Muscle of leg (tissue), 11 donors: ENCODE measurements around the gene TSEN15. TPM values are rescaled to one million over a fixed set of nuclear protein-coding genes. Genes with fewer than 3 reads are reported as not detected.
A peak's percentile ranks its signal among the peaks of the same experiment; 100 is the strongest.

Experiments
- DNase-seq: peaks from one replicate; pipeline ENCODE4 v3.0.0; 2013
- H3K27ac ChIP-seq: one replicate; pipeline ENCODE4 v1.5.1; 2013; ENCODE audit warnings: mild to moderate bottlenecking, low read length, control low read depth
- H3K27me3 ChIP-seq: one replicate; pipeline ENCODE4 v1.6.1; 2013; ENCODE audit warnings: low read length; ENCODE audit not compliant: control insufficient read depth, insufficient read depth
- H3K36me3 ChIP-seq: one replicate; pipeline ENCODE4 v1.6.1; 2013; ENCODE audit warnings: low read length; ENCODE audit not compliant: control insufficient read depth, insufficient read depth
- H3K4me1 ChIP-seq: one replicate; pipeline ENCODE4 v1.6.1; 2013; ENCODE audit warnings: low read length; ENCODE audit not compliant: control insufficient read depth, insufficient read depth
- H3K4me3 ChIP-seq: one replicate; pipeline ENCODE4 v1.5.1; 2013; ENCODE audit warnings: low read length, control low read depth
- H3K9me3 ChIP-seq: replicated peaks from 2 replicates; pipeline ENCODE4 v1.6.1; 2013; ENCODE audit warnings: low read depth, low read length; ENCODE audit not compliant: control insufficient read depth
- WGBS: methylation state at CpG from one replicate; pipeline ENCODE4 v1.1.5; 2013; ENCODE audit warnings: missing lambda C conversion rate; ENCODE audit not compliant: insufficient coverage; 5-methylcytosine and 5-hydroxymethylcytosine counted together
- polyA plus RNA-seq, 8 donors: library from polyadenylated mRNA; unstranded; fragments of 120-200 nt; gene quantifications; one replicate each; pipeline versions ENCODE4 v1.2.1 to v1.2.3, GENCODE V29; 2013; ENCODE audit warnings: inconsistent platforms in 1 of 8, low replicate concordance in 1 of 8; ENCODE audit not compliant: insufficient read length in 8 of 8, insufficient read depth in 1 of 8
- total RNA-seq: library from RNA; stranded (reverse); fragments of 120-200 nt; gene quantifications from one replicate; pipeline ENCODE4 v1.2.4, GENCODE V29; 2013

The TSEN15 gene
- total and polyA plus RNA-seq, 9 donors: 30.4 to 42.2 (median 34.1) TPM

DNA sequence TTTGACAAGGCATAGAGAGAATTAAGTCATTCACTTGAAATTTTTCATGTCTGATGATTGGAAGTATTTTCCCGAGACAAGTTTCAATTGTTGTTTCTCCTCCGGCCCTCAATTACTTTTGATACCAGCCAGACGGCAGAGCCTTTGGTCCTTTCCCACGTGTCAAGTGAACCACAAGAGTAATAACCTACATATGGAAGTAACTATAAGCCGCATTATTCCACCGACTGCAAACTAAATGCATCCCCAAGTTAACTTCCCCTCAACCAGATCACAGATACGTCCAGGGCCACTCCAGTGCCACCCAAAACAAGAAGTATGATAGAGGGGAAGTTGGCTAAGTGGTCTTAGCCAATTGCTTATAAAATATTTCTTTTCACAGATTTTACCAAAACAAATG, 34.2 kb upstream of the TSEN15 start:
- no peak for DNase-seq
- H3K27ac ChIP-seq: no peak overlapping the region
- no peaks in the 10 kb centered on the region for H3K36me3 ChIP-seq
- no CpG with 5 or more reads among the region's 7 CpGs for WGBS
- no peaks in the 10 kb centered on the region for H3K9me3 ChIP-seq
- H3K4me3 ChIP-seq: no peak overlapping the region
- H3K27me3 ChIP-seq: no peaks in the 10 kb centered on the region
- peaks cover 14% of the 10 kb centered on the region for H3K4me1 ChIP-seq

DNA sequence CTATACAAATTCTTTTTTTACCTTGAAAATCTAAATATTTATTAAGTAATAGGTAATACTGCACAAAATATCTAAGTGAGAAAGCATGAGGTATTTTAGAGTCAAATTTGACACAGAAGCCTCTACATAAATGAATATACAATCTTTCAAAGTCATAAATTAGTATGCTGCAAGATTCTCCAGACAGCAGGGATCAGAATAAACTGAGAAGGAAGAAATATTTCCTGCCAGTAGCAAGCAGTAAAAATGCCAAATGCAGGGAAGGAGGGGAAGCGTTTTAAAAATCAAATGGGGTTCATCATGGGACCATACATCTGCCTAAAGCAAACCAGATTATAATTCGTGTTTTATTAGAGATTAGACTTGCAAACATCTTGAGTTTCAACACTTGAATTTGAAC, 32.9 kb upstream of the TSEN15 start:
- Histone ChIP-seq H3K36me3 (no peaks in the 10 kb centered on the region), H3K27me3 (no peaks in the 10 kb centered on the region), H3K4me3 (no peak overlapping the region), H3K4me1 (peaks cover 22% of the 10 kb centered on the region), H3K9me3 (no peaks in the 10 kb centered on the region), H3K27ac (no peak overlapping the region)
- DNase-seq: peak; percentile 30
- 0% methylated on average over 1 of the region's 2 CpGs for WGBS

DNA sequence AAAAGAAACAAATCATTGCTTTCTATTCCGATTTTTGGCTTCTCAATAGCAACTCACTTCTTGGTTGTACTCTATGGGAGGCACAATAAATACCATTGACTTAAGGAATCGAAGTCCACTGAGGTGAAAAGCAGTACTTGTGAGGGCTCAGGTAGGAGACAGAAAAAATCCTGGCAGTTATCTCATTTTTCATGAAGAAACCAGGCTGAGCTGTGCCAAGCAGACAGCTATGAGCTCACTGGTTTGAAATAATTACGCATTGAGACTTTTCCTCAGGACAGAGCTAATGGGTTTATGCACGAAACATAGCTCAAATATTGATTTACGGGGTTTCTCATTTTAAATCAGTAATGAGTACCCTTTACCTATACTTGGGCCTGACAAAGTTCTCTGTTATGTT, 32.5 kb upstream of the TSEN15 start:
- no peaks in the 10 kb centered on the region for H3K36me3 ChIP-seq
- peaks cover 23% of the 10 kb centered on the region for H3K4me1 ChIP-seq
- 71% methylated on average over 1 of the region's 5 CpGs for WGBS
- no peak overlapping the region for H3K4me3 ChIP-seq
- H3K9me3 ChIP-seq: no peaks in the 10 kb centered on the region
- no peaks in the 10 kb centered on the region for H3K27me3 ChIP-seq
- H3K27ac ChIP-seq: no peak overlapping the region
- peak; percentile 45 for DNase-seq

DNA sequence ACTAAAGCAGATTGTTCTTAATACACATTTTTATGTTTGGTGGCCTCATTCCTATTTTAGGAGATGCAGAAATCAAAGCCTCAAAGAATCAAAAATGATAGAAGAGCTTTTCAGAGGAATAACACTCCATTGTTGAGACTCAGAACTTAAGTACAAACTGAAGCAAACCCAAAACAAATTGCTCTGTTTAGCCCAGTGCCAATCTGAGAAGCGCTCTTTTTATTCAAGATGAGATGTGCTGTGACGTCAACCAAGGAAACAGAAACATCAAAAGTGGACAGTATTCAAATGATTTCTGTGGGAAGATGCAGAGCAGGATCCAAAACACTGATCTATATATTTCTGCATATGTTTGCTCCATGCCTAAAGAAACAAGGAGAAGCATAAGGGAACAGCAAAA, 32.0 kb upstream of the TSEN15 start:
- no CpG with 5 or more reads among the region's 2 CpGs for WGBS
- H3K27ac ChIP-seq: no peak overlapping the region
- H3K9me3 ChIP-seq: no peaks in the 10 kb centered on the region
- no peaks in the 10 kb centered on the region for H3K27me3 ChIP-seq
- no peaks in the 10 kb centered on the region for H3K36me3 ChIP-seq
- H3K4me3 ChIP-seq: no peak overlapping the region
- DNase-seq: no peak
- H3K4me1 ChIP-seq: peaks cover 23% of the 10 kb centered on the region

DNA sequence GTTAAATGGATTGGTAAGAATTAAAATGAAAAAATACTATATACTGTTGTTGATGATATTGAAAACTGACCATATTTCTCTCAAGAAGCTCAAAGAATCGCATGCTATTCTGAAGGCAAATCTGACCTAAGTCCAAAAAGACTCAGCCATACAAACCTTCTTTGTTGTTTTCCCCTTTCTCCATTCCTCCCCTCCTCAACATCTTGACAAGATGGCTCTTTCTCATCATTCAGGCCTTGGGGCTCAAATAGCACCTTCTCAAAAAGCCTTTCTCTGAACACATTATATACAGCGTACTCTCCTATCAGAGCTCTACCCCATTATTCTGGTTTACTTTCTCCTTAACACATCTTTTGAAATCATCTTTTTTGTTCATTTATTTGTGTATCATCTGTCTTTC, 31.2 kb upstream of the TSEN15 start:
- Histone ChIP-seq H3K4me1 (peaks cover 29% of the 10 kb centered on the region), H3K36me3 (no peaks in the 10 kb centered on the region)

DNA sequence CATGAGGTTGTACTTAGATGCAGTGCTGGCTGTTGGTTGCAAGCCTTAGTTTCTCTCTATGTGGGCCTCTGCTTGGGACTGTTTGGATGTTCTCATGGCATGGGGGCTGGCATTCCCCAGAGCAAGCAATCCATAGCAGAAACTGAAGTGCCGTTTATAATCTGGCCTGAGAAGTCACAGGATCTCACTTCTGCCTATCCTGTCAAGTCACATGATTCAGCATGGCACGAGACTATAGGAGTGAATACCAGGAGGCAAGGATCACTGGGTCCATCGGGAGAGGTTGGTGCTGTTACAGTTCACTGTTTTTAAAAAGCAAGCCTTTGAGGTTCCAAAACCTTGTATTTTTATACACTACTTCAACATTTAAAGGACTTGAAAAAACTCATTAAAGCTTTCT, 30.7 kb upstream of the TSEN15 start:
- Histone ChIP-seq H3K4me3 (no peak overlapping the region), H3K9me3 (no peaks in the 10 kb centered on the region), H3K27ac (no peak overlapping the region), H3K36me3 (no peaks in the 10 kb centered on the region), H3K27me3 (no peaks in the 10 kb centered on the region), H3K4me1 (peaks cover 34% of the 10 kb centered on the region)
- no peak for DNase-seq
- WGBS: no CpG with 5 or more reads among the region's 3 CpGs

More for the DNA sequence above, 31.2 kb upstream of the TSEN15 start:
- Histone ChIP-seq H3K9me3 (no peaks in the 10 kb centered on the region), H3K27me3 (no peaks in the 10 kb centered on the region), H3K4me3 (no peak overlapping the region), H3K27ac (no peak overlapping the region)
- DNase-seq: no peak
- 91% methylated on average over 1 of the region's 2 CpGs for WGBS

DNA sequence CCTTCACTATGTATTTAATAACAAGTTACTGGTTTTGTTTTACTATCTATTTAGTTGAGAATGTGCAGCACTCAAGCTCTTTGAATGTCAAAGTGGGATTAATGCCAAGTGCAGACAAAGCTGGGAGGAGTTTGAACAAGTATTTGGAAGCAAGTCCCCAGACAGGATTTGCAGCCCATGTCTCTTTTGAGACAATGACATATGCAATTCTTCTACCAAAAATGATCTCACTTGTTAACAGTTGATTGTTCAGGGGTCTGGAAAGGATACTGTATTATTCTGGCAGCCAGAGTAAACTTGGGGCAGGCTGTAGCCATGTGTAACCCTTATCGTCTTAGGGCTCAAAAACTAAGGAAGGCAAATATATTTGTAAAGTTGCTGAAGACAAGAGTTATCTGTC, 29.8 kb upstream of the TSEN15 start:
- peak; percentile 96 for DNase-seq
- no CpG with 5 or more reads among the region's 1 CpG for WGBS
- Histone ChIP-seq H3K9me3 (no peaks in the 10 kb centered on the region), H3K4me1 (peaks cover 36% of the 10 kb centered on the region), H3K27me3 (no peaks in the 10 kb centered on the region), H3K4me3 (no peak overlapping the region), H3K27ac (peak overlapping the region; percentile 69), H3K36me3 (no peaks in the 10 kb centered on the region)

DNA sequence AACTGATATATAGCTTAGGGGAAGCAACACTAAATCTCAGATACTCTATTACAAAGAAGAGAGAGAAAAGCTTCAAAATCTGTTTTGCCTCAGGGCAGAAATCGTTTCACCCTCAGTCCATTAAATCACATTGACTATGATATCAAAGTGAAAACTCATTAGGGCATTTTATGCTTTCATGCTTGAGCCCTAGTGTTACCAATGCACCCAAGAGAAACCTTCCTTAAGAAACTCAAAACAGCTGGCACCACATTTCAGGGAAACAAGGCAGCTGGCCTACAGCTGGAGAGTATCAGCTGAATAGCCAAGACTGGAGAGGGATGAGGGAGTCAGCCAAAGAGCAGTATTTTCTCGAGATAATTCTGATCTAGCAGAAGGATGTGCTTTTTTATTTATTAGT, 28.9 kb upstream of the TSEN15 start:
- Histone ChIP-seq H3K4me1 (peaks cover 36% of the 10 kb centered on the region), H3K27me3 (no peaks in the 10 kb centered on the region), H3K27ac (peak overlapping the region; percentile 36), H3K4me3 (no peak overlapping the region), H3K36me3 (no peaks in the 10 kb centered on the region), H3K9me3 (no peaks in the 10 kb centered on the region)
- peak; percentile 92 for DNase-seq
- WGBS: 17% methylated on average over 1 of the region's 2 CpGs

DNA sequence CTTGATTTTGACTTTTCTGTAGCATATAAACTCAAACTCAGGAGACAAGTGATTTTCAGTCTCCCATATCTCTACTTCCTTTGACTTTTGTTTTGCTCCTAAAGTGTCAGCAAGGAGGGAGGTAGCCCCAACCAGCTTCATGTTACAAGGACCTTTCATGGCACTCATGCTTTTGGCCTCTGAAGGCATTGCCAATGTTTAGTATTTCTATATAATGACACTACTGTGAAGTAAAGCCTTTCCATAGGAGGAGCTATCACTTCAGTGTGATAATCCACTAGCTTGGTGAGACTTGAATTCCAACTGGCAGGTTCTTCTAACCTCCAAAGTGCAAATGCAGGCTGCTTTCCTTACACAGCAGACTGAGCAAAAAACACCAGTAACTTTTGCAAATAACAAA, 28.4 kb upstream of the TSEN15 start:
- DNase-seq: peak; percentile 52
- Histone ChIP-seq H3K4me3 (no peak overlapping the region), H3K27ac (peak overlapping the region; percentile 36)

DNA sequence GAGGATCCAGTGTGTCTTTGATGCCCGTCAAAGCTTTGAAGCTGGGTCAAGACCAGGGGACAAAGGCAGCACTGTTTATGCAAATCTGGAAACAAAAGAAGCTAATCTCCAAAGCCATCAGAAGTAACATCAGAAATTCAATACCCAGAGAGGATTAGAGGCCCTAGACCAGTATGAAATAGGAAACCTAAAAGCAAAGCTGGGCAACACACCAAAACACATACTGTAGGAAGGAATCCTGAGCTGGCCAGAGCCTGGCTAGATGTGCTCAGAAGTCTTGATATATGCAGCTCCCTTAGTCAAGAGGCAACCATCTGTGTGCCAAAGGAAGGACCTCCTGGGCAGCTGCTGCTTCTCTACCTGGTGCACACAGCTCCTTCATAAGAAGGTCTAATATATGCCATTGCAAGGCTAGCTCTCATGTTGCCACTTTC, 26.3 kb upstream of the TSEN15 start:
- 40% methylated on average over 1 of the region's 1 CpG for WGBS
- DNase-seq: peak; percentile 94
- H3K27ac ChIP-seq: no peak overlapping the region
- no peaks in the 10 kb centered on the region for H3K9me3 ChIP-seq
- no peaks in the 10 kb centered on the region for H3K36me3 ChIP-seq
- no peaks in the 10 kb centered on the region for H3K27me3 ChIP-seq
- no peak overlapping the region for H3K4me3 ChIP-seq
- peaks cover 51% of the 10 kb centered on the region for H3K4me1 ChIP-seq

More for the DNA sequence above, 28.4 kb upstream of the TSEN15 start:
- H3K9me3 ChIP-seq: no peaks in the 10 kb centered on the region
- H3K36me3 ChIP-seq: no peaks in the 10 kb centered on the region
- peaks cover 41% of the 10 kb centered on the region for H3K4me1 ChIP-seq
- no peaks in the 10 kb centered on the region for H3K27me3 ChIP-seq
